Activated gamma-delta T cell (primary cell): ENCODE measurements around the gene RBMS3.

Source experiments
- DNase-seq: peaks from one replicate; lab custom pipeline; 2025; lab: John Stamatoyannopoulos, UW

The RBMS3 gene

DNA sequence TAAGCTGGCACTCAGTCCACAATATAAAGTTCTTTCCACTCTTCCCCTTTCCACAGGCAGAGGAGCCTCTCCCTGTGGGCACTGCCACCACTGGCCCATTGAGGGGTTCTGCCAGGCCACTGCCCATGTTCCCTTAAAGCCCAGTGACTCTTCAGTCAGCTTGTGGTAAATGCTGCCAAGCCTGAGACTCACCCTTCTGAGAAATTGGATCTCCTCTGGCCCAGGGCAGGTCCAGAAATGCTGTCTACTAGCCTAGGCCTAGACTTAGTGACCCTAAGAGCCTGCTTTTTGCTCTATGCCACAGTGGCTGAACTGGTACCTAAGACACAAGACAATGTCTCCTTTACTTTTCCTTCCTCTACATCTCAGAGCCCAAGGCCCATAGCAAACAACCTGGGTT lies 295.8 kb downstream of the RBMS3 start:
- no peak for DNase-seq

DNA sequence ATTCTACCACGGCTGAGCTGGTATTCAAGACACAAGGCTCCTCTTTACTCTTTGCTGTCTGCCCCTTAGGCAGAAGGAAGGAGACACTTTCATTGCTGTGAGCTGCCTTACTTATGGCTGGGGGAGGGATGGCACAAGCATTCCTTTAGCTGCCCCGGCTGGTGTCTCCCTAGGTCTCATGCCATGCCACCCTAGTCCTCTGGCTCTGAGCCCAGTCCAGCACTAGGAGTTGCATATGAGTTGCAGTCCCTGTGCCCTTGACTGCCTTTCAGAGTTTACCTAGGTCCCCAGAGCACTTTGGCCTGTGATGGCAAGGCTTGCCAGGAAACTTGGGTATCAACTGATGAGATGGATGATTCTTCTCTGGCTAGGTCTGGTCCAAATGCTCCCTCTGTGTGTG lies 296.4 kb downstream of the RBMS3 start:
- no peak for DNase-seq

DNA sequence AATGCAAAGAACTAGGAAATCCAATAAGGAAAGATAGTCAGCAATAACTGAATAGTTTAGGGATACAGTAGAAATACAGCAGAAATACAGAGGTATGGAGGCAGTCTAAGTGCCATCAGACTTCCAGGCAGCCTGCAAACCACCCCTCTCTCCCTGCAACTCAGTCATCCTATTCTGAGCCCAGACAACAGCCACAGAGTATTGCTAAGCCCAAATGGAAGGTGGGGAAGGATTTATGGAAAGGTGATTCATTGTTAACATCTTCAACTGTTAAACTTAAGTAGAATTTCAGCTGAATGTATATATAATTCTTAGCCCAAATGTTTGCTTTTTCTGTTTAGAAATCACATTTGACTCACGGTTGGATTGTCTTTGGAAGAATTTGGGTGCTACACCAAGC lies 300.4 kb downstream of the RBMS3 start:
- no peak for DNase-seq

DNA sequence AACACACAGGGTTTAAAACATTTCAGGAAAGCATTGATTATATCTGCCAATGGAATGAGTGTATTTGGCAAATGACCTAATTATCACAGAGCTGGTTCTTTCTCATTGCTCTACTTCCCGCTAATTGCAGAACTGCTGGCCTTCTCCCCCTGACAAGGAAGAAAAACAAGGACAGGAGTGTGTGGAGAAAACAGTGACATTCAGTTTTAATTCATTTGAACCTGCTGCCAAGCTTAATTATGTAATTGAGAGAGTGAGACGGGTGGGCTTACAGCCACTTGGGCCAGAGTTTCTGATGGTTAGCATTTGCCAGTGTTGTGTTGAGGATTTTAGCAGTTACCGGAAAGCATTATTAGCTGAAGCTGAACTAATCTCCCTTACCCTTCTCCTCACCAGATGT lies 301.4 kb downstream of the RBMS3 start:
- no peak for DNase-seq

DNA sequence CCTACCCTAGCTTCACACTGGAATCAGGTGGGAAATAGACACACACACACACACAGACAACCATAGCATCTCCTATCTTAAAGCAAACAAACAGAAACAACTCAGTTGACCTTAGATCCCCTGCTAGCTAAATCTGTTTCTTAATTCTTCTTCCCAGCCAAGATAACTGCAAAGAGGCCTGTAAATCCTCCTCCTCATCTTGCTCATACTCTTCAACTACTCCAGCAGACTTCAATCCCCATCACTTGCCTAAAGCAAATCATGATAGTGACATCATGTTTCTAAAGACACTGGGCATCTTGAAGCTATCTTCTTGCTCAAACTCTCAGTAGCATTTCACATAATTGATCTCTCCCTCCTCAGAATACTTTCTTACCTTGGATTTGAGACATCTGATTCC lies 303.0 kb downstream of the RBMS3 start:
- no peak for DNase-seq

DNA sequence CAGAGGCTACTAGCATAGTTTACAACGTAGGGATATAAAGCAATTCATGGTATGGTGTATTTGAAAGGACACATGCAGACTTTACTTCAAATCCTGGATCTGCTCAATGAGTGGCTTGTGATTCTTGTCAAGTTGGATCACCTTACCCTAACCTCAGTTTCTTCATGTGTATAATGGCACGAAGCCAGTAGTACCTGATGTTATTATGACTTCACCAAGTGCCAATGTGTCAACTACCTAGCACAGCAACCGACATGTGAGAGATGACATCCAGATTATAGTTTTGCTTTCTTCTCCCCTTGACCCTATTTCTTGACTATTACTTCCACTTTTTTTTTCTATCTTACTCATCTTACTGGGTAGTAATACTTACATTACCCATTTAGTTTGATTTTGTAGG lies 304.5 kb downstream of the RBMS3 start:
- no peak for DNase-seq

DNA sequence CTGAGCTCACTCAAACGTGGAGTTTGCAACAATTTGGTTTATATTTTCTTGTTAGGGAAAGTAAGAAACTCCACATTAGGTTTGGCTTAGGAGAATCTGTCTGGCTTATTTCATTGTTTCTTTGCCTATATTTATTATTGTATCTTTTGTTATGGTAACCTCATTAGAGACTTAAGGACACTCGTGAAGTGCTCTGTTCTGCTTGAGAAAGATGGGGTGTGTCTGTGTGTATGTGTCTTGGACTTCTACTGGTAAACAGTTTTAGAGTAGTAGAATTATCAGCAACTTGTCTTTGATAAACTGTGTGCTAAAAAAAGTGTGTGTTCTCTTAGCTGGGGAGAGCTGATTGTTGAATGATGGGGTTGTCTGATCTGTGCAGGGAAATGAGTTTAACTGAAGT lies 306.5 kb downstream of the RBMS3 start:
- DNase-seq, result no peak

DNA sequence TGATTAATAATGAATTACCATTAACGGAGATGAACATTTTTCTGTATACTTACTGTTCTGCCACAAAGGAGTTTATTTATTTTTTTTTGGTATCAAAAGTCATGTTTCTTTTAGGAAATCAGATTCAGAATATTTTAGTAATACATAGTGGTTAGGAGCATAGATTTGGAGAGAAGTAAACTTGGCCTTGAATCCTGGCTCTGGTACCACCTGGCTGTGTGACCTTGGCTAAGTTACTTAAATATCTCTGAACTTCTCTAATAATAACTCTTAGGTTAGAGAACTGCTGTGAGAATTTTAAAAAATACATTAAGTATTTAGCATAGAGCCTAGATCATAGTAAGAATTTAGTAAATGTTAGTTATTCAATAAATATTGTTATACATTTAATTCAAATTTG lies 309.1 kb downstream of the RBMS3 start:
- DNase-seq, result no peak

DNA sequence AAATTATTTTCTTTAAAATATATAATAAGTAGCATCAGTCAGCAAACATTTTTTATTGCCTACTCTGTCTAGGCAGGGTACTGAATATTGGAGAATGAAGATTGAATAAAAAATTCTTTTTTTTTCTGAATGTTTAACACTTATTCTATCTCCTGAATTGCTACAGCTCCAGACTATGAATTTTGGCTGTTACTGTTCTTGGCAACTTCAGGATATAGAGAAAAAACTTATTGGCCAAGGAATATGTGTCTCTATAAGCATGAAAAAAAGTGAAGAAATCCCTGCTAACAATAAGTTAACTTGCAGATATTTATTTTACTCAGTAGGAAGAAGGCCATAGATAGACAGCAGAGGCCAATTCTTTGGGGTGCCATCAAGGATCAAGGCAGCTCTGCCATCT lies 309.6 kb downstream of the RBMS3 start:
- no peak for DNase-seq

DNA sequence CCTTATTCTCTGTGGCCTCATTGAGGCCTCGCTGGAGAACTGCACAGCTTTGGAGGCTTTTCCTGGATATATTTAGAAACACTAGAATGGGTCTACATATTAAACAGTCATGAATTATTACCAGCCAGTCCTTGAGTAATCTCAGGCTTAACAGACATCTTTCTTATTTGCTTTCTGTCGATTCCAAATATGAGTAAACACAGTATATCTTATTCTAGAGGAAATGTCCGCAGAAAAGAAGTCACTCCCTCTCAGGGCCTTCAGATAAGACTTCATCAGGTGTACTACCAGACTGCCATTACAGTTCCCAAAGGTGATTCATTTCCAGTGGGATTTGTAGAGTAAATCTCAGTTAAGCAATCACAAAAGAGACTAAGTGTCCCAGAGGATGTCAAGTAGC lies 310.7 kb downstream of the RBMS3 start:
- no peak for DNase-seq

DNA sequence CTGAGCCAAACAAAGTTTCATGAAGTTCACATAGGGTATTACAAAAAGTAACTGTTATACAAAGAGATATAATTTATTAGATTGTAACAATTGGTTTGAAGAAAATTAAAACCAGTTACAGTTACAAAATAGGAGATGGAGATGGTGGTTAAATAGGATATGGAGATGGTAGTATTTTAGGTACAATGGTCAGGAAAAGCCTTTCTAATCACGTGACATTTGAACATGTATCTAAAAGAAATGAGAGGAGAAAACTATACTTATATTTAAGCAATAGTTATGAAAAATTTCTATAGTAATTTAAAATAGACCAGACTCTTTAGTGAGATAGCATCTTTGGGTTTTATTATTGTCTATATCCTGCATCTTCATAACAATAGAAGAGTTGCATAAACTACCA lies 312.9 kb downstream of the RBMS3 start:
- DNase-seq, result no peak

DNA sequence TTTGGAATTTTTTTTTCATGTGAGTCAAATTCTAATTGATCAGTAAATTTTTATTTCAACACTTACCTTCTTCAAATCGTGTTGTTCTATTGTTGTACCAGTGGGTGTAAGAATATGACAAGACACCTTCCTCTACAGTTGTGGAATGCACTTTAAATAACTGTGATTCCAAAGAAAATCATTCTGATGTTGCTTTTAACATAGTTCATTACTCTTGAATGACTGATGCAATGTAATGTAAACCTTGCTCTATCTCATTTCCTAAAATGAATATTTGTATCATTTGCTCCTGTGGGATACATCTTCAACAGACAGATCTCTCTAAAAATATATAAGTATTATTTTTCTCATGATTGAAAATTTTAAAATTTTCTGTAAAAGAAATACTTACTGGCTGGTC lies 313.4 kb downstream of the RBMS3 start:
- DNase-seq, result no peak

DNA sequence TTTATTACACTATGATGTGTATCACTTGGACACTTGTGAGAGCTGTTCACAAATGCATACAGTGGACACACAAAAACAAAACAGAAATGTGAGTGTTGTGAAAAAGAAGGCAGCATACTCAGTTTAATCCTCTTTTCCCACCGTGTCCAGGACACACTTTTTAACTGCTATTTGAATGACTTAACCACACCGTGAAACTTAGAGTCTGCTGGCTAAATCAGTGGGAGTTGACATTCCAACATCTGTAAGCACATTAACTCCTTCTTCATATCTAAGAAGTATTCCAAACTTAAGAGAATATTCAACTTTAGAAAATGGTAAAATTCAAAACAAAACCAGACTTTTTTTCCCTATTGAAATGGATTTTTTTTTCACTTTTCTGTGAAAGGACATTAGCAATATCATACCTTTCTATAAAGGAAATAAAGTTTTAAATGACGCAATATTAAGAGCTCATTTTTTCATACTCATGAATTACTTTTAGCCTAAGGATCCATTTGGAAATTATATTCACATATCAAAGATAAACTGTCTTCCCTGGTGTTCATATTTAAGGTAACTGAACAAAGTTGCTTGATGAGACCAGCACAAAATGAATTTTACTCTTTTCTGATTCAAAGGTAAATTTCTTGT lies 316.6 kb downstream of the RBMS3 start:
- no peak for DNase-seq

DNA sequence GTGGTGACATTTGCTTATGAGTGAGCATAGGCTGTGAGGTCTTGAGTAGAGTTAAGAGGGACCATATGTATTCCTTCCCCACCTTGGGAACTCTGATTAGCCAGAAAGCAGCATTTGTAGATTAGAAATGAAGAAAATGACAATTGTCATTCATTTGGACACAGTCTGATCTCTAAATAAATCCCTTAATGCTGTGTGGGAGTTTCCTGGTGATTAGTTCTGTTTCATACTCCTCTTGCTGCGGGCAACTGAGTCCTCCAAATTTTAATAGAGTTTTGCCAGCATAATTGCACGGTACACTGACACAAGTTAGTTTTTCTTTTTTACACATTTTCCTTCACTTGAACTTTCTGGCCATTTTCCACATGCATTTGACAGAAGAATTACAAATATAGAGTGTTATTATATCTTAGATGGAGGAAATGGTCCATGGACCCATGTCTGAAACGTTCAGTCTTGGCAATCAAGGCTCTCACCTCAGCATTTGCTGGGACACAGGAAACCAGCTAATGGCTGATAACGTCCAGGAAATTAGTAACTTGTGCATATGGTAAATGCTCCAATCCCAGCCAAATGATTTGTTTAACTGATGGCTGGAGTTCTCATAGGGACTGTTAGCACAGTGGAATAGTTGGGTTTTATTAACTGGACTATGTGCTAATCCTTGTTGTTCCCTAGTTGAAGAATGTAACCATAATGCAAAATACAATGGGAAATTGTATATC lies 321.2 kb downstream of the RBMS3 start:
- no peak for DNase-seq

DNA sequence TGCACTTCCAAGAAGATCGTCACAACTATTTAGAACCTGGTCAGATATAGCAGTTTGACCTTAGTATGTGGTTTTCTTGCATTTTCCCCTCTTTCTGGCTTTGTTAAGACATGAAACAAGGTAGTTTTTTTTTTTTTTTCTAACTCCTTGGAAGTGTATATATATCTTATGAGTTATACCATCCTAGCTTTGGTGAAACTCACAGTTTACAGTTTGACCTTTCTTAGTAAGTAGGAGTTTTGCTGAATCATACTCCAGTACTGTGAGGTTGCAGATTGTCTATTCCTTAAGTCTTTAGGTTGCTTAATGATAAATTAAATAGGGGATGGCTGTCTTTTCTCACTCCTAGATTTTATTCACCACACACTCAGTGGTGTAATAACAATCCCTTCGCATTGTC lies 325.0 kb downstream of the RBMS3 start:
- no peak for DNase-seq

DNA sequence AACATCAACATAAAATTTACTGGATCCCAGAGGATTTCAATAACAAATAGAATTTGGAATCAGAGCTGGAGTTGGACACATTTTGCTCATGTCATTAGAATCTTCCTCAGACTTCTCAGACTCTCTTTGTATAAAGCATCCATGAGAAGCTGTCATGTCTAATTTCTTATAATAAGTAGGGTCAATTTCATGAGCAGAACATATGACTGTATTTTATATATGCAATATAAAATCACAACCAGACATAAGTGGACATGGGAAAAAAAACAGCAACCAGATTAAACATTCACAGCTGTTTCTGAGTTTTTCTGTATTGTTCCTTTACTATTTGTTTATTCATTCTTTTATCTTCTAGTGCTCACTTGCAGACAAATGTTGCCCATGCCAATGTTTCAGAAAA lies 325.5 kb downstream of the RBMS3 start:
- DNase-seq, result no peak

DNA sequence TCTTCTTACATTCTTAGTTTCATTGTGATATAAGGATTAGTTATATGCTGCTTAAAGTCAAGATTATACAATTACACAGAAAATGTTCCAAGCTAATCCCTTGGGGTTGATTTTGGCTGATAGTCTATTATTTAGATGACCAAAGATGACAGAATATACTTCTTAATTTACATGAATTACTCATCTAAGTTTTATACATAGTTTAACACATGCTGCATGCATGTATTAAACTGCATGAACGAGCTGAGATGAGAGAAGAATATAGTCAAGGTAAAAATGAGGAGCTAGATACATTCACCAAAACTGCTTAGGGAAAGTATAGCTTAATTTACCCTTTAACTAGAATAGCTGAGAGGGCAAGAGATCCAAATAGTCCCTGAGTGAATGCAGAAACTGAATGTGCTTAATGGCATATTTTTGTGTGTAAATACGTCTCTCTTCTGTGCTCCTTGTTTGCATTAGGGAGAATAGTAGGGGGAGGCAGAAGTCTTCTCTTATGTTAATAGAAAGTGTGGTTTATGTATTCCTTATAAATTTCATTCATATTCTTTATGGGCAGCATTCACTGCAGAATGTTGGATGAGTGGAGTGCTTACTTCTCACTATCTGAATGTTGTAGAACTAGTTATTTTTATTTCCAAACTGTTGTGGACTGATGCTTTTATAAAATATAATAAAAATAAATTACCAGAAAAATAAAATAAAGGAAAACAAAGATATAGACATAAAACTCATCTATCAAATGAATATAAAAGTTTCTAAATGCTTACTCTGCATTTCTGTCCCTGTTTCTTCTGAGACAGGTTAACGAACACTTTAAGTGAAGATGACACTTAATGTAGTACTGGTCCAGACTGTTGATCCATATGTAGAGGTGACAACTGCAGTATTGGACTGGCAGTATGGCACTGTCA lies 327.8 kb downstream of the RBMS3 start:
- DNase-seq, result no peak

DNA sequence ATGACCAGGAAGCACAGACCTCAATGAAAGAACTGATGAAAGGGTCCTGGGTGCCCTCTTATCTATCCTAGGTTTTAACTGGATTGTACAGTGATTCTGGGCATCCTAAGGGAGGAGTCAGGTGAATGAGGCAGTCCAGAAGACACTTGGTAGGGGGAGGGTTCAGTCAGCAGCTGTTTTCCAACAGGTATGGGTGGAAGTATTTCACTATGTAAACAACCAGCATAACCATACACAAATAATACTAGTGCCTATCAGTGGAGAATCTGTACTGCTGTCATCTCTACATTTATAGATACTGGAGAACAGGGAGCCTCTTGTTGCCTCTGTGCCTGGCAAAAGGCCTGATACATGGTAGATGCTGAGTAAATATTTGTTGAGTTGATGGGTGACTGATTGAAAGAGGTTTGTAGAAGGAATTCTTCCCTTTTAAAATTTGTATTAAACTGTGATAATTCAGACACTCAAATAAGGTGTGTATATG lies 328.5 kb downstream of the RBMS3 start:
- no peak for DNase-seq

DNA sequence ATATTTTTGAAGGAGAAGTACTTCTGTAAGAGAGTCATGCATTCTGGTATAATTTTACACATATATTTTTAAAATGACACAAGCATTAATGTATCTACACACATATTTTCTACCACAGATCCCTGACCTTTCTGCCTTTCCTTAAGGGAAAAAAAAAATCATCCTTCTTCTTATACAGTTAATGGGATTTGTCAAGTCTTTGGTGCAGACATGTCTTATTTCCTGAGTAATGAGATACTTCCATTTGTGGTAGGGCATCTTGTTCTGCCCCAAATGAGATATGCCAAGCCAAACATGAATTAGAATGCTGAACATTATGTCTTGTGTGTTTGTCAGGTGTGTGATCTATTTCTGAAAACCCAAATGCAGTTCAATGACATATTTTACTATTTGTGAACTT lies 329.9 kb downstream of the RBMS3 start:
- no peak for DNase-seq

DNA sequence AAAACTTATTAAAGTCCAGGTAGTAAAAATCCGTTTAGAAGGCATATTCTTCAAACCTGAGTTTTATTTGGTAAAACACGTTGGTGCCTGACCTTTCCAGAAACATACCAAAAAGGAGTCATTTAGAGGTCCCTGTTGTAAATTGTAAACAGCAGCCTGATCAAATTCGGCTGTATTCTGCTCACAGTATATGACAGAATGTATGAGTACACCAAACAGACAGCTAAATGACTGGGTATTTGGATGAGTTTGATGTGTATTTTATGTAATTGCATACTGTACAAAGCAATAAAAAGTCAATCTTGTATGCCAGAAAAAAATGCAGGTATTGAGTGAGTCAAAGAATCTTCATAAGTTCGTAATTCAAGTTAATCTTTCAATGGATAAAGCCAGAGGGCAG lies 330.4 kb downstream of the RBMS3 start:
- DNase-seq, result no peak

DNA sequence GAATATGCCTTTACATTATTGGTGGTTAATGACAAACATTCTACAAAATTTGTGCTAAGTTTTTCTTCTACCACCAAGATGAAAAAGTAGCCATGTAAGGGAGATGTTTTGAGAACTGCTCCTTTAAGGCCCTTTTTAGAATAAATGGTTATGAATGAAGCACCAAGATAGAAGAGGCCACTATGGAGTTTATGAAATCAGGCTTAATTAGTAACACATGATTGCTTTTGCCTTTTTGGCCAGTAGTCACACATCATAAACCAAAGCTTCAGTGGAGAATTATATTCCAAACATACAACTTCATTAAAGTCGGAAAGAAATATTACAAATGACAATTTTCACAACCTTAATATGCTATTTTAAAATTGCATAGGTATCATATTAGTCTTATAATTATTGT lies 331.7 kb downstream of the RBMS3 start:
- DNase-seq, result no peak

DNA sequence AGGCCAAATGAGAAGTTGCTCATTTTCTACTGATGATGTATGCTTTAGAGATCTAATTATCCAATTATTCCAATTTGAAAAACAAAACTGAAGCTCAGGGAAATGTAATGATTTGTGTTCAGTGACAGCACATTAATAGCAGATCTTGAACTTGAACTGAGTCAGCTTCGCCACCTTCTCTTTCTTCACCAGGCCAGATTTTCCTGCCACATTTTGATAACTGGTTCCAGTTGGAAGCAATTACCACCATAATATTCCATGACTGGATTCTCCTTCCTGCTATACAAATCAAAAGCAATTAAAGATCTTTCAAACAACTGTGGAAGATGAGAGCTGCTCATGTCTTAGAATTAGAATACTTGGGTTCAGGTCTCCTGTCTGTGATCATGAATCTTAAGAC lies 334.1 kb downstream of the RBMS3 start:
- DNase-seq, result no peak
